NK-92 (cell line): ENCODE measurements around the gene MMP27.
"Not testable (repeated sequence)": the region's sequence is repeated elsewhere in the genome, so short reads cannot be mapped to it uniquely, and the experiment has no call there.

Experiments
- DNase-seq: peaks from one replicate; lab custom pipeline; 2025; ENCODE audit not compliant: unreplicated experiment; lab: John Stamatoyannopoulos, UW

Gene MMP27

GRCh38 chr11:102705626-102706025, at the start of gene MMP27:
TSS of gene MMP27 (minus strand) at chr11:102705769. CDS start at chr11:102705714, 55 bp downstream.
- no peak for DNase-seq

GRCh38 chr11:102753267-102753666, 47.7 kb upstream of the MMP27 start:
- DNase-seq = no peak

- DNase-seq = no peak
Measured at GRCh38 chr11:102751673-102752072, 46.1 kb upstream of the MMP27 start.

GRCh38 chr11:102749101-102749722, 43.6 kb upstream of the MMP27 start:
- no peak for DNase-seq

- DNase-seq = not testable (repeated sequence)
Measured at GRCh38 chr11:102746746-102747578, 41.4 kb upstream of the MMP27 start.

- no peak for DNase-seq
Measured at GRCh38 chr11:102734650-102735049, 29.1 kb upstream of the MMP27 start.

GRCh38 chr11:102733232-102733875, 27.8 kb upstream of the MMP27 start:
- no peak for DNase-seq

GRCh38 chr11:102730944-102731343, 25.4 kb upstream of the MMP27 start:
- not testable (repeated sequence) for DNase-seq

- no peak for DNase-seq
Measured at GRCh38 chr11:102729849-102730815, 24.6 kb upstream of the MMP27 start.

- DNase-seq = no peak
Measured at GRCh38 chr11:102727890-102728289, 22.3 kb upstream of the MMP27 start.

- no peak for DNase-seq
Measured at GRCh38 chr11:102724904-102725500, 19.4 kb upstream of the MMP27 start, which contains the start of gene MMP8. TSS of gene MMP8 (minus strand) at chr11:102724954. CDS start at chr11:102724855, 99 bp downstream.

GRCh38 chr11:102722821-102723220, 17.3 kb upstream of the MMP27 start:
- DNase-seq = no peak

- no peak for DNase-seq
Measured at GRCh38 chr11:102719620-102720277, 14.2 kb upstream of the MMP27 start.

- DNase-seq = no peak
Measured at GRCh38 chr11:102717280-102717679, 11.7 kb upstream of the MMP27 start.

GRCh38 chr11:102716527-102716926, 11.0 kb upstream of the MMP27 start:
- no peak for DNase-seq

- DNase-seq = no peak
Measured at GRCh38 chr11:102712137-102712536, 6.6 kb upstream of the MMP27 start.

GRCh38 chr11:102709201-102709945, 3.8 kb upstream of the MMP27 start:
- no peak for DNase-seq

GRCh38 chr11:102708654-102709053, 3.1 kb upstream of the MMP27 start:
- no peak for DNase-seq

GRCh38 chr11:102704841-102705240, 728 bp downstream of the MMP27 start:
- no peak for DNase-seq
